Measurements from ENCODE around the gene MYH10.
A peak's percentile ranks its signal among the peaks of the same experiment; 100 is the strongest.

Gene MYH10

GRCh38 chr17:8672326-8672725 is 41.8 kb upstream of the MYH10 start:
- no peak overlapping the region for H3K4me3 Mint-ChIP-seq
- peaks cover 3% of the 10 kb centered on the region for H3K27me3 Mint-ChIP-seq (ENCODE audit: low read depth)
- peaks cover 64% of the 10 kb centered on the region for H3K4me1 Mint-ChIP-seq
- peak overlapping the region; percentile 83 to 99 (median 84) for H3K27ac Mint-ChIP-seq
- no peaks in the 10 kb centered on the region for H3K9me3 Mint-ChIP-seq
- no peak for TF ChIP-seq CTCF (IDR thresholded peaks at IDR 0.05; ENCODE audit: unreplicated experiment in 3 of 3)
- H3K36me3 Mint-ChIP-seq (ENCODE audit: low read depth) = no peaks in the 10 kb centered on the region

DNA sequence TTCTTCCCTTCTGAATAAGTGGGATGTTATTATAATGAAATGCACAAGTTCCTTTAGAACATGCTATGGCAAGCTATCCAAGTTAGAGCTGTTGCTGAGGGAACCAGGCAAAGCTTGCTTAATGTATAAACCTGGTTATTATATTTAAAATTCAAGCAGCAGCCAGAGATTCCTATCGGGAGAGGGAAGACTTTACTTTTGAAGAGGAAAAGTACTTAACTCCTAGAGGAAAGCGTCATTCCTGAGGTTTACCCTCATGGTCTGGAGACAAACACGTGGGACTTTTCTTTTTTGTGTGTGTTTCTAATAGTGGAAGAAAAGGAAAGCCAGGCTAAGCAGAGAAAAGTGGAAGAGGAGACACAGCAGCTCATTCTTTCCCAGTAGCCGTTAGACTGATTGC is 39.9 kb upstream of the MYH10 start:
- H3K27ac Mint-ChIP-seq = peak overlapping the region; percentile 63 to 91 (median 76)

DNA sequence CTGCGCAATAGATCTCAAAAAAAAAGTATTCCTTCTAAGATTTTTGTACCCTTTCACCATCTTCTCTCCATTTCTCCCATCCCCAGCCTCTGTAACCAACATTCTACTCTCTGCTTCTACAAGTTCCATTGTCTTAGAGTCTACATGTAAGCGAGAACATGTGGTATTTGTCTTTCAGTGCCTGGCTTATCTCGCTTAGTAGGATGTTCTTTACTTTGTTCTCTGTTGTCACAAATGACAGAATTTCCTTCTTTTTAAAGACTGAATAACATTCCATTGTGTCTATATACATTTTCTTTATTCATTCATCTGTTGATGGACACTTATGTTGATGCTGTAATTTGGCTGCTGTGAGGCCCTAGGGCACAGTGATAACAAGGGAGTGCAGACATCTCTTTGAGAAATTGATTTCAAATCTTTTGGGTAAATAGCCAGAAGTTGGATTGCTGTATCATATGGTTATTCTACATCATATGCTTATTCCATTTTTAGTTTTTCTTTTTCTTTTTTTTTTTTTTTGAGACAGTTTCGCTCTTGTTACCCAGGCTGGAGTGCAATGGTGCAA is 37.7 kb upstream of the MYH10 start:
- H3K27me3 Mint-ChIP-seq (ENCODE audit: low read depth) = no peaks in the 10 kb centered on the region
- H3K9me3 Mint-ChIP-seq = no peaks in the 10 kb centered on the region
- H3K4me3 Mint-ChIP-seq = no peak overlapping the region
- peaks cover 45% of the 10 kb centered on the region for H3K4me1 Mint-ChIP-seq
- peak overlapping the region in 1 of 3 experiments; percentile 8 for H3K27ac Mint-ChIP-seq
- no peaks in the 10 kb centered on the region for H3K36me3 Mint-ChIP-seq (ENCODE audit: low read depth)
- TF ChIP-seq CTCF (IDR thresholded peaks at IDR 0.05; ENCODE audit: unreplicated experiment in 3 of 3) = no peak

More for the DNA sequence above, 39.9 kb upstream of the MYH10 start:
- H3K4me3 Mint-ChIP-seq = peak overlapping the region in 1 of 3 experiments; percentile 4
- no peaks in the 10 kb centered on the region for H3K36me3 Mint-ChIP-seq (ENCODE audit: low read depth)
- H3K4me1 Mint-ChIP-seq = peaks cover 56% of the 10 kb centered on the region
- peaks cover 3% of the 10 kb centered on the region for H3K27me3 Mint-ChIP-seq (ENCODE audit: low read depth)
- no peaks in the 10 kb centered on the region for H3K9me3 Mint-ChIP-seq
- no peak for TF ChIP-seq CTCF (IDR thresholded peaks at IDR 0.05; ENCODE audit: unreplicated experiment in 3 of 3)

GRCh38 chr17:8667421-8667820 is 36.9 kb upstream of the MYH10 start:
- TF ChIP-seq CTCF (IDR thresholded peaks at IDR 0.05; ENCODE audit: unreplicated experiment in 3 of 3) = no peak
- H3K4me1 Mint-ChIP-seq = peaks cover 38% of the 10 kb centered on the region
- no peak overlapping the region for H3K4me3 Mint-ChIP-seq
- no peaks in the 10 kb centered on the region for H3K9me3 Mint-ChIP-seq
- no peaks in the 10 kb centered on the region for H3K36me3 Mint-ChIP-seq (ENCODE audit: low read depth)
- no peaks in the 10 kb centered on the region for H3K27me3 Mint-ChIP-seq (ENCODE audit: low read depth)
- H3K27ac Mint-ChIP-seq = peak overlapping the region in 2 of 3 experiments; percentile 8 to 49

DNA sequence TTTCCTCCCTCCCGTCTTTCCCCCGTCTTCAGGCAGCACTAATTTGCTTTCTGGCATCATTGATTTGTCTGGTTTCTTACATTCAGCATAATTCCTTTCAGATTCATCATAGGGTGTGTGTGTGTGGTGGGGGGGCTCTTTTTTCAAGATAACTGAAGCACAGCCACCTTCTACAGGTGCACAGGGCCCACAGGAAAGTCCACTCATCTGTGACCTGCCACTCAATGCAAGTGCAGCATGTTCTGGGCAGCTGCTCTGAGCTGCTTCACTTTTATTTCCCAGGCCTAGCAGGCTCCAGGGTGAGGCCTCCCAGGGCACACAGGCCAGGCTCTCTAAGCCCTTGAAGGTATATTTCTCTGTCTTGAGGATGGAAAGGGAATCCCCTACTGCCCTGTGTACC is 35.2 kb upstream of the MYH10 start:
- H3K9me3 Mint-ChIP-seq = no peaks in the 10 kb centered on the region
- no peak overlapping the region for H3K4me3 Mint-ChIP-seq
- peak overlapping the region; percentile 74 to 83 (median 79) for H3K27ac Mint-ChIP-seq

More for the DNA sequence above, 35.2 kb upstream of the MYH10 start:
- Mint-ChIP-seq H3K36me3 (ENCODE audit: low read depth) (no peaks in the 10 kb centered on the region), H3K4me1 (peaks cover 32% of the 10 kb centered on the region), H3K27me3 (ENCODE audit: low read depth) (peaks cover 8% of the 10 kb centered on the region)
- no peak for TF ChIP-seq CTCF (IDR thresholded peaks at IDR 0.05; ENCODE audit: unreplicated experiment in 3 of 3)
